ENCODE results near the gene TLR9.

DNA sequence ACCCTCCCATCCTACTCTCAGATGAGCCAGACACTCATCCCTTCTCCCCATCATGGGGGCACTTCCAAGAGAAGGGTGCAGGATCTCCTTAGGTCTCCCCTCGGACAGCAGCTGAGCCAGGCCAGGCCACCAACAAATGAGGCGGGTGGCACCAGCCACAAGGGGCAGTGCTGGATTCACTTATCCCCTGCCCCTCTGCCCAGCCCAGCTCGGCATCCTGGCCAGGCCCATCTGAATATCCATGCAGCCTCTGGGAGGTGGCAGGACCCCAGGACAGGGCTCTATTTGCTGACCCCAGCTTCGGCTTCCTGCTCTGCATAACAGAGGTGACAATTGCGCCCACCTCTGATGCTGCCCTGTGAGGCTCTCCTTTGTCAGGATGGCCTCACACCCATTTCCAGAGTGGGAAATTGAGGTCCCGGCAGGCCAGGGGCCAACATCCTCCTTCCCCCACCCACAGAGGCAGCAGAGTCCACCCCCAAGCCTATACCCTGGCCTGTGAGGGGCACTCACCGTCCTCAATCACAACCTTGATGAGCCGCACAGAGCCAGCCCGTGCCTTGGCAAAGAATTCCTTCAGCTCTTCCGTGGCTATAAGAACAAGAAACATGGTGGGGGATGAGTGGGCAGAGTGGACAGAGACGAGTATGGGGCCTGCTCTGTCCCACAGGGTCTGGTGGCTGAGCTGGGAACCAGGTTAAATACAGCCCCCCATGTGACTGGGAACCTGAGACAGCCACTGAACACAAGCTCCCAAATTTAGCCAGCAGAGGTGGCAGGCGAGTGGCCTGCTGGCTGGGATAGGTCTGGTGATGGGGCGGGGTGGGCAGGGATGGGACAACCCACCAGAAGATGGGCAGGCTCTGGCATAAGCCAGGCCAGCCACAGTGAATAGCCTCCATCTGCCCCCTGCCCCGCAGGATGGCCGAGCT, 9.3 kb upstream of the TLR9 start:
- TF ChIP-seq, protein P1, sequence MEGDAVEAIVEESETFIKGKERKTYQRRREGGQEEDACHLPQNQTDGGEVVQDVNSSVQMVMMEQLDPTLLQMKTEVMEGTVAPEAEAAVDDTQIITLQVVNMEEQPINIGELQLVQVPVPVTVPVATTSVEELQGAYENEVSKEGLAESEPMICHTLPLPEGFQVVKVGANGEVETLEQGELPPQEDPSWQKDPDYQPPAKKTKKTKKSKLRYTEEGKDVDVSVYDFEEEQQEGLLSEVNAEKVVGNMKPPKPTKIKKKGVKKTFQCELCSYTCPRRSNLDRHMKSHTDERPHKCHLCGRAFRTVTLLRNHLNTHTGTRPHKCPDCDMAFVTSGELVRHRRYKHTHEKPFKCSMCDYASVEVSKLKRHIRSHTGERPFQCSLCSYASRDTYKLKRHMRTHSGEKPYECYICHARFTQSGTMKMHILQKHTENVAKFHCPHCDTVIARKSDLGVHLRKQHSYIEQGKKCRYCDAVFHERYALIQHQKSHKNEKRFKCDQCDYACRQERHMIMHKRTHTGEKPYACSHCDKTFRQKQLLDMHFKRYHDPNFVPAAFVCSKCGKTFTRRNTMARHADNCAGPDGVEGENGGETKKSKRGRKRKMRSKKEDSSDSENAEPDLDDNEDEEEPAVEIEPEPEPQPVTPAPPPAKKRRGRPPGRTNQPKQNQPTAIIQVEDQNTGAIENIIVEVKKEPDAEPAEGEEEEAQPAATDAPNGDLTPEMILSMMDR (IDR thresholded peaks at IDR 0.05): no peak
- no peak for TF ChIP-seq POLR2AphosphoS5 (IDR thresholded peaks at IDR 0.05; ENCODE audit: insufficient read depth in 1 of 2, low read depth in 1 of 2)

Measured in vagina (tissue), 2 donors.